Suprapubic skin (tissue), 4 donors: Measurements from ENCODE around the gene SCNM1. TPM values are rescaled to one million over a fixed set of nuclear protein-coding genes. Genes with fewer than 3 reads are reported as not detected.

Source experiments
- DNase-seq, 2 donors: peaks; one replicate each; pipeline ENCODE4 v3.0.0-alpha.2; 2019; ENCODE audit warnings: low spot score in 2 of 2
- H3K27ac ChIP-seq: fragments of 200-600 bp; sonication (generic); one replicate; pipeline ENCODE4 v1.5.1; 2019
- H3K27me3 ChIP-seq: fragments of 200-600 bp; sonication (generic); one replicate; pipeline ENCODE4 v1.5.1; 2019
- H3K36me3 ChIP-seq: fragments of 200-600 bp; sonication (generic); one replicate; pipeline ENCODE4 v1.5.1; 2019
- H3K4me1 ChIP-seq: fragments of 200-600 bp; sonication (generic); one replicate; pipeline ENCODE4 v1.5.1; 2019
- H3K4me3 ChIP-seq: fragments of 200-600 bp; sonication (generic); one replicate; pipeline ENCODE4 v1.5.1; 2019; ENCODE audit warnings: mild to moderate bottlenecking
- H3K9me3 ChIP-seq: fragments of 200-600 bp; sonication (generic); one replicate; pipeline ENCODE4 v1.5.1; 2019
- EP300 ChIP-seq: sonication (generic); formaldehyde crosslinking; IDR thresholded peaks from one replicate; pipeline ENCODE4 v1.6.1; 2017; ENCODE audit warnings: antibody characterized with exemption
- POLR2A ChIP-seq, 2 donors: fragments of 450-650 bp; IDR thresholded peaks; one replicate each; pipeline ENCODE4 v1.6.1; 2017; ENCODE audit warnings: antibody characterized with exemption in 2 of 2, mild to moderate bottlenecking in 2 of 2, moderate library complexity in 2 of 2
- POLR2AphosphoS5 ChIP-seq, 3 donors: sonication (generic); formaldehyde crosslinking; IDR thresholded peaks; one replicate each; pipeline ENCODE4 v1.6.1; 2017; ENCODE audit warnings: antibody characterized with exemption in 3 of 3
- WGBS: methylation state at CpG from one replicate; pipeline ENCODE4 v1.1.5; 2018; 5-methylcytosine and 5-hydroxymethylcytosine counted together
- total RNA-seq, 4 donors: library from RNA; depleted of rRNA; stranded (reverse); fragments of >200 nt; gene quantifications; one replicate each; pipeline ENCODE4 v1.1.0, GENCODE V29; 2016
- TF ChIP-seq, protein P1 (sequence below), 2 donors: fragments of 200-600 bp in 1 of 2; fragments of 450-650 bp in 1 of 2; sonication (generic) in 1 of 2; IDR thresholded peaks; one replicate each; pipeline ENCODE4 v1.5.1; 2016 to 2019; ENCODE audit warnings: antibody characterized with exemption in 2 of 2, mild to moderate bottlenecking in 1 of 2, moderate library complexity in 1 of 2

SCNM1 gene
- total RNA-seq, 4 donors from 2014 or later = 29.6 to 40.6 (median 35.4) TPM

DNA sequence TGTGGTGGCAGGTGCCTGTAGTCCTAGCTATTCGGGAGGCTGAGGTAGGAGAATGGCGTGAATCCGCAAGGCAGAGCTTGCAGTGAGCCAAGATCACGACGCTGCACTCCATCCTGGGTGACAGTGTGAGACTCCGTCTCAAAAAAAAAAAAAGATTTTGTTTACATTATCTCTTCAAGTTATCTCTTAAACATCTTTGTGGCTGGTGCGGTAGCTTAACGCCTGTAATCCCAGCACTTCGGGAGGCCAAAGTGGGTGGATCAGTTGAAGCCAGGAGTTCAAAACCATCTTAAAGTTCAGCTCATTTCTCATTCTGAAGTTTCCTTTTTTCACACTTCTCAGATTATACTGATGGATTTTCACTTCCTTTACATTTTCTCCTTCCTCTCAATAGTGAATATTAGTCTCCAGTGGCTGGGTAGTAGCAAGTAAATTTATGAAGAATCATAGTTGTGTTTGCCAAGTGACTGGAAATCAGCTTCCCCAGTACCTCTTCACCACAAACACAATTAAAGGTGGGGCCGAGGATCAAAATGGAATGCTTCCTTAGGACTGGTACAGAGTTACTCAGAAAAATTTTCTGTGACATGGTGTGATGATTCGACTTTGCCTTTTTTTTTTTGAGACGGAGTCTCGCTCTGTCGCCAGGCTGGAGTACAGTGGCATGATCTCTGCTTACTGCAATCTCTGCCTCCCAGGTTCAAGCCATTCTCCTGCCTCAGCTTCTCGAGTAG is 46.2 kb downstream of the SCNM1 start:
- Histone ChIP-seq H3K27me3 (no peaks in the 10 kb centered on the region), H3K4me1 (peaks cover 4% of the 10 kb centered on the region), H3K9me3 (no peaks in the 10 kb centered on the region), H3K27ac (no peak overlapping the region), H3K4me3 (no peak overlapping the region), H3K36me3 (peaks cover 11% of the 10 kb centered on the region)
- WGBS = 79% methylated on average over 15 of the region's 15 CpGs
- DNase-seq = no peak
- TF ChIP-seq POLR2A (IDR thresholded peaks at IDR 0.05) (no peak), EP300 (no peak), POLR2AphosphoS5 (IDR thresholded peaks at IDR 0.05) (no peak)
- TF ChIP-seq, protein P1, sequence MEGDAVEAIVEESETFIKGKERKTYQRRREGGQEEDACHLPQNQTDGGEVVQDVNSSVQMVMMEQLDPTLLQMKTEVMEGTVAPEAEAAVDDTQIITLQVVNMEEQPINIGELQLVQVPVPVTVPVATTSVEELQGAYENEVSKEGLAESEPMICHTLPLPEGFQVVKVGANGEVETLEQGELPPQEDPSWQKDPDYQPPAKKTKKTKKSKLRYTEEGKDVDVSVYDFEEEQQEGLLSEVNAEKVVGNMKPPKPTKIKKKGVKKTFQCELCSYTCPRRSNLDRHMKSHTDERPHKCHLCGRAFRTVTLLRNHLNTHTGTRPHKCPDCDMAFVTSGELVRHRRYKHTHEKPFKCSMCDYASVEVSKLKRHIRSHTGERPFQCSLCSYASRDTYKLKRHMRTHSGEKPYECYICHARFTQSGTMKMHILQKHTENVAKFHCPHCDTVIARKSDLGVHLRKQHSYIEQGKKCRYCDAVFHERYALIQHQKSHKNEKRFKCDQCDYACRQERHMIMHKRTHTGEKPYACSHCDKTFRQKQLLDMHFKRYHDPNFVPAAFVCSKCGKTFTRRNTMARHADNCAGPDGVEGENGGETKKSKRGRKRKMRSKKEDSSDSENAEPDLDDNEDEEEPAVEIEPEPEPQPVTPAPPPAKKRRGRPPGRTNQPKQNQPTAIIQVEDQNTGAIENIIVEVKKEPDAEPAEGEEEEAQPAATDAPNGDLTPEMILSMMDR (IDR thresholded peaks at IDR 0.05) = no peak

DNA sequence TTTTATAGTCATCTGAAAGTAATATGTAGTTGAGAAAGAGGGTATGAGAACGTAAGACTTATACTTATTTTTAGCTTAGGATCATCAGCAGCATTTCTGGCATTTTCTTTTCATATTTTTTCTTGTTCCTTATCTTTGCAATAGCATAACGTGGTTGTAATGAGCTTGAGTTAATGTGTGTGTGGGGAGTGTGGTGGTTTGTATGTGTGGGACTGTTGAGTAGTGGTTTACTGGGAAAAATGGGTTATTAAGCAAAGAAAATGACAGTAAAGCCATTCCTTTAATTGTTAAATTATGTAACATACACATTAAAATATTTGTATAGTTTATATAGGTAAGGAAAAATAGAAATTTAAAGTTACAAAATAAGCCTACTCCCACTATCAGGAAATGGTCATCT is 47.6 kb downstream of the SCNM1 start:
- no peak overlapping the region for H3K4me3 ChIP-seq
- 33% methylated on average over 2 of the region's 2 CpGs for WGBS
- H3K27me3 ChIP-seq = no peaks in the 10 kb centered on the region
- no peak overlapping the region for H3K27ac ChIP-seq
- peaks cover 4% of the 10 kb centered on the region for H3K4me1 ChIP-seq
- DNase-seq = no peak
- H3K36me3 ChIP-seq = no peaks in the 10 kb centered on the region
- TF ChIP-seq, protein P1 (IDR thresholded peaks at IDR 0.05) = no peak
- TF ChIP-seq POLR2AphosphoS5 (IDR thresholded peaks at IDR 0.05) (no peak), EP300 (no peak), POLR2A (IDR thresholded peaks at IDR 0.05) (no peak)
- H3K9me3 ChIP-seq = no peaks in the 10 kb centered on the region

Other genes starting within 250 kb of the SCNM1 start
- gene SETDB1, start 239.8 kb upstream of the SCNM1 start, total RNA-seq = 10 to 100 TPM; 25.0 to 61.9 (median 38.5) TPM
- 10 to 100 TPM; 46.5 to 57.9 (median 51.4) TPM for gene CERS2, start 191.3 kb upstream of the SCNM1 start, total RNA-seq
- 10 to 100 TPM; 17.6 to 67.5 (median 45.8) TPM for gene ANXA9, start 183.9 kb upstream of the SCNM1 start, total RNA-seq
- gene MINDY1, start 159.2 kb upstream of the SCNM1 start, total RNA-seq = 10 to 100 TPM; 31.7 to 59.1 (median 35.8) TPM
- 10 to 100 TPM; 16.5 to 24.2 (median 20.4) TPM for gene PRUNE1, start 157.7 kb upstream of the SCNM1 start, total RNA-seq
- 100 to 1,000 TPM; 196 to 492 (median 251) TPM for gene BNIPL, start 129.6 kb upstream of the SCNM1 start, total RNA-seq
- 1 to 10 TPM; 2.7 to 4.7 (median 3.9) TPM for gene C1orf56, start 118.4 kb upstream of the SCNM1 start, total RNA-seq
- 100 to 1,000 TPM; 109 to 122 (median 115) TPM for gene CDC42SE1, start 106.5 kb upstream of the SCNM1 start, total RNA-seq
- gene MLLT11, start 105.7 kb upstream of the SCNM1 start, total RNA-seq = 1 to 10 TPM in 3 of 4 donors, under 1 TPM in 1; 0.24 to 1.5 (median 1.2) TPM
- gene GABPB2, start 95.4 kb upstream of the SCNM1 start, total RNA-seq = 10 to 100 TPM; 16.2 to 20.6 (median 18.1) TPM
- gene SEMA6C, start 19.5 kb upstream of the SCNM1 start, total RNA-seq = 10 to 100 TPM in 3 of 4 donors, 1 to 10 TPM in 1; 5.5 to 19.0 (median 14.9) TPM
- 1 to 10 TPM; 1.0 to 2.5 (median 1.5) TPM for gene TNFAIP8L2, start 9.5 kb upstream of the SCNM1 start, total RNA-seq
- 10 to 100 TPM in 3 of 4 donors, 1 to 10 TPM in 1; 8.4 to 15.2 (median 12.5) TPM for gene LYSMD1, start 242 bp upstream of the SCNM1 start, total RNA-seq
- gene TMOD4, start 9.8 kb downstream of the SCNM1 start, total RNA-seq = not detected
- 10 to 100 TPM; 17.2 to 30.8 (median 26.8) TPM for gene VPS72, start 24.1 kb downstream of the SCNM1 start, total RNA-seq
- 100 to 1,000 TPM in 1 of 4 donors, 10 to 100 TPM in 3; 41.6 to 120 (median 51.6) TPM for gene PIP5K1A, start 32.4 kb downstream of the SCNM1 start, total RNA-seq
- gene PSMD4, start 88.6 kb downstream of the SCNM1 start, total RNA-seq = 100 to 1,000 TPM; 101 to 133 (median 119) TPM
- gene ZNF687, start 116.2 kb downstream of the SCNM1 start, total RNA-seq = 10 to 100 TPM; 23.6 to 36.8 (median 29.7) TPM
- 100 to 1,000 TPM in 1 of 4 donors, 10 to 100 TPM in 3; 50.0 to 102 (median 60.3) TPM for gene PI4KB, start 161.3 kb downstream of the SCNM1 start, total RNA-seq
- 10 to 100 TPM; 18.0 to 22.1 (median 18.5) TPM for gene RFX5, start 181.1 kb downstream of the SCNM1 start, total RNA-seq
- gene SELENBP1, start 206.6 kb downstream of the SCNM1 start, total RNA-seq = 10 to 100 TPM; 32.0 to 67.5 (median 48.7) TPM
- gene PSMB4, start 233.4 kb downstream of the SCNM1 start, total RNA-seq = 100 to 1,000 TPM; 222 to 269 (median 241) TPM